Measurements from ENCODE around the gene MARCHF7.

Gene MARCHF7

DNA sequence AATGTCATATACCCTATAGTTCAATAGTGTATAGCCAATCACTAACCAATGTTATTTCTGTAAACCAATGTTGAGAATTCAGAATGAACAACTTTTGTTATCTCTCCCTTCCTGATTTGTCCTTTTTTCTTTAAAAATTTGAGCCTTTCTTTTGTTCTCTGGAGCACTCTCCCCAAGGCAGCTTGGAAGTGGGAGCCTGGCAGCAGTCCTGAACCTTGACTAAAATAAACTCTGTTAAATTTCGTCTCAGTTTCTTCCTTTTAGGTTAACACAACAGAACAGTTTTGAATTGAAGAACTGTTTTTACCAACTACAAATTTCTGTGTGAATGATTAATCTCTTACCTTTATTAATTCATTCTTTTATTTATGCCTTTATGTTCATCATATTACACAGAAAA lies 49.8 kb downstream of the MARCHF7 start:
- DNase-seq (ENCODE audit: low spot score), result no peak

Measured in NAMALWA (cell line).